Forelimb muscle (tissue), 1 donor: ENCODE results near the gene CIRBP. TPM values are rescaled to one million over a fixed set of nuclear protein-coding genes. Genes with fewer than 3 reads are reported as not detected.
A peak's percentile ranks its signal among the peaks of the same experiment; 100 is the strongest.

Experiments used
- DNase-seq: peaks from one replicate; pipeline ENCODE4 v3.0.0-alpha.2; 2013; ENCODE audit warnings: low read depth
- polyA plus RNA-seq: library from polyadenylated mRNA; unstranded; fragments of 120-200 nt; gene quantifications from one replicate; pipeline ENCODE4 v1.2.1, GENCODE V29; 2013; ENCODE audit not compliant: insufficient read length

The CIRBP gene
- 483 TPM for polyA plus RNA-seq

DNA sequence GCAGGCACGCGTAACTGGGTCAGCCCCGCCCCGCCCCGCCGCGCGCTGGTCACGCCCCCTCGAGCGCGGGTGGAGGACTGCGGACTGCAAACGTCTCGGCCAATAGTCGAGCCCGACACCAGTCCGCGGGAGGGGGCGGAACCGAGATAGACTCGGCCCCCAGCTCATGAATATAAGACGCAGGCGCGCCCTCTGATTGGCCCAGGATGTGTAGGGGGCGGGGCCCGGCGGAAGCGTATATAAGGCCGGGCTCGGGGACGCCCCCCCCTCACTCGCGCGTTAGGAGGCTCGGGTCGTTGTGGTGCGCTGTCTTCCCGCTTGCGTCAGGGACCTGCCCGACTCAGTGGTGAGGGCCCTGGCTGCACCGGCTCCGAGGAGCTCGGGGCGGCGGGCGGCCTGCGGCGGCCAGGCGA lies at the start of gene CIRBP:
Gene CIRBP, plus strand, starts transcription at position 268 of the 413 bp plus-strand sequence. CDS start 1,602 bp downstream, outside the sequence.
- DNase-seq = peak; percentile 93

DNA sequence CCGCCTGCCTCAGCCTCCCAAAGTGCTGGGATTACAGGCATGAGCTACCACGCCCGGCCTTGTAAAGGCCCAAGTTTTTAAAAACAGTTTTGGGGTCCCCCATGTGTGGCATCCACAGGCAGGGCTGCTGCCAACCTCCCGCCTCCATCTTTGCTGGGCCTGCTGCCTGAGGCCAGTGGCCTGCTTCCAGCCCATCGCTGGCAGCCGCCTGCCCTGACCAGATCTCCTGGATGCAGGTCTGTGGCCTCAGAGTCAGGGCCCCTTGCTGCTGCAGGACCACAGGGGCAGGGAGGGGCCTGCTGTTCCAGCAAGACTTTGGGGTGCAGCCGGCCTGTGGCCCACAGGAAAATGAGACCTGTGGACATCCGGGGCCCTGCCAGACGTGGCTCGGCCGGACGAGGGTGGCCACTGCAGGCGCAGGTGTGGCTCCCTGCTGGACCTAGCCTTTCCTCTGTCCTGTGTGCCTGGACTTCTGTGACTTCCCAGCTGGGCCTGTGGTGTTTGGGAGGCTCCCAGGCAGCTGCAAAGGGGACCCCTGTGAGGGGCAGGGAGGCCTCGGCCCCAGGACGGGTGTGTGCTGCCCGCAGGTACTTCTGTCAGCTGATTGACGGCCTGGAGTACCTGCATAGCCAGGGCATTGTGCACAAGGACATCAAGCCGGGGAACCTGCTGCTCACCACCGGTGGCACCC lies 49.2 kb upstream of the CIRBP start:
- no peak for DNase-seq

DNA sequence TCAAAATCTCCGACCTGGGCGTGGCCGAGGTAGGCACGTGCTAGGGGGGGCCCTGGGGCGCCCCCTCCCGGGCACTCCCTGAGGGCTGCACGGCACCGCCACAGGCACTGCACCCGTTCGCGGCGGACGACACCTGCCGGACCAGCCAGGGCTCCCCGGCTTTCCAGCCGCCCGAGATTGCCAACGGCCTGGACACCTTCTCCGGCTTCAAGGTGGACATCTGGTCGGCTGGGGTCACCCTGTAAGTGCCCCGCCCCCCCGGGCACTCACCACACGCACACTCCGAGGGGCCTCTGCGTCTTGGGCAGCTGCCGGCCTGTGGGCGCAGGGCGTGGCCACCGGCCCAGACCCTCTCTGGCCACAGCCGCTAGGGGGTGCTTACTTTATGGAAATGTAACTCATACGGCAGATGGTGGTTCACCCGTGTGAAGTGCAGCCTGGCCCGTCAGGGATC lies 48.6 kb upstream of the CIRBP start:
- DNase-seq = no peak

DNA sequence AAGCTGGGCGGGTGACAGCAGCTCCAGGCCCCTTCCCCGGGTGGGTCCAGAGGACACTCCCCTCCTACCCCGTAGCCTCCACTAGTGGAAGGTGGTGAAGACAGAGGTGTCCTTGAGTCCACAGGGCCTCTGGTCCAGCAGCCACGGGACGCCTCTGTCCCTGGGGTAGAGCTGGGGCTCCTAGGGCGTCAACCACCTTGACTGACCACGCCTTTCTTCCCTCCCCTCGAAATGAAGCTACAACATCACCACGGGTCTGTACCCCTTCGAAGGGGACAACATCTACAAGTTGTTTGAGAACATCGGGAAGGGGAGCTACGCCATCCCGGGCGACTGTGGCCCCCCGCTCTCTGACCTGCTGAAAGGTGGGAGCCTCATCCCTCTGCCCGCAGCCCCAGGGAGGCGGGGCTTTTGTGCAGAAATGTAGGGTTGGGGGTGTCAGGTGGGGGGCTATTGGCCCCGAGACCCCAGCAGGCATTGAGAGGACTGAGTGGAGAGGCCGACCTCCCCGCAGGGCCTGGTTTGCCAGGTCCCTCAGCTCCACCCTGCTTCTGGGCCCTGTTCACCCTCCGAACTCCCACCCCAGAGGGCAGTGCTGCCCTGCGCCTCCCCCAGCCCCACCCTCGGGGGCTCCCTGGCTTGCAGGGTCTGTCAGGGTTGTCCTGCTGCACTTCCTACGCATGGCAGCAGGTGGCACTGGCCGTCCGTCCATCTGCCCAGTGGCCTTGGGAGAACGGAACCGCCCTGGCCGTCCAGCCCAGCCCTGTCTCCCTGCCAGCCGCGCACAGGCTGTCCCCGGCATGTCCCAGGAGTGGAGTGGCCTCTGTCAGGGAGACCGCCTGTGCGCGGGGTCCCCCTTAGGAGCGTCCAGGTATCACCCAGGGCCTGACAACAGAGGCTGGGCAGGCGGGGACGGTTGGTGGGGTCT lies 47.9 kb upstream of the CIRBP start:
- DNase-seq = no peak

DNA sequence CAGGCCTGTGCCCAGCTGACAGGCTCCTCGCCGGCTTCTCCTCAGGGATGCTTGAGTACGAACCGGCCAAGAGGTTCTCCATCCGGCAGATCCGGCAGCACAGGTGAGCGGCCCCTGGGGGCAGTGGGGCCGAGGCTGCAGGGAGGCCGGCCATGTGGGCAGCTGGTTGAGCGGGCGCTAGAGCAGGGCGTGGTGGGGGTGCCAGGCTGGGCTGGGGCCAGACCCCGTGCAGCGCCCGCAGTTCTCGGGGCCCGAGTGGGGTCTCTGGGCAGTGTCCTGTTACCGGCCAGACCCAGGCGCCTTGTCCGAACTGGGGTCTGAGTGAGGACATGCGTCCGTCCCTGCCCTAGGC lies 47.3 kb upstream of the CIRBP start:
- no peak for DNase-seq

DNA sequence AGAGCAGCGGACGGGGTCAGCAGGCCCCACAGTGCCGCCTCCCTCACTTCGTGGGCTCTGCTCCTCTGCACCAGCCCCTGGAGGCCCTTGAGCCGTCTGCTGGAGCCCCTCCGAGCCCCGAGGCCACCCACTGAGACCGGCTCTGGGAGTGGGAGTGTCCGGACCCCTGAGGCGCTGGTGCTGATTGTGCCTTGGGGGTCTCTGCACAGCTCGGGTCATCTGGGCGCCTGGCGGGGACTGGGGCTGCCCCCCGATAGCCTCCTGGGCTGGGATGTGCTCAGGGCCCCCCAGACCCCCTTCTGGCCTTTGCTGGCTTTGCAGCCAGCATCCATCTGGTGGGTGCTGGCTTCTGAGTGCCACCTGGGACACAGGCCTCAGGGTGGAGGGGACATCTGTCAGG lies 46.7 kb upstream of the CIRBP start:
- no peak for DNase-seq

DNA sequence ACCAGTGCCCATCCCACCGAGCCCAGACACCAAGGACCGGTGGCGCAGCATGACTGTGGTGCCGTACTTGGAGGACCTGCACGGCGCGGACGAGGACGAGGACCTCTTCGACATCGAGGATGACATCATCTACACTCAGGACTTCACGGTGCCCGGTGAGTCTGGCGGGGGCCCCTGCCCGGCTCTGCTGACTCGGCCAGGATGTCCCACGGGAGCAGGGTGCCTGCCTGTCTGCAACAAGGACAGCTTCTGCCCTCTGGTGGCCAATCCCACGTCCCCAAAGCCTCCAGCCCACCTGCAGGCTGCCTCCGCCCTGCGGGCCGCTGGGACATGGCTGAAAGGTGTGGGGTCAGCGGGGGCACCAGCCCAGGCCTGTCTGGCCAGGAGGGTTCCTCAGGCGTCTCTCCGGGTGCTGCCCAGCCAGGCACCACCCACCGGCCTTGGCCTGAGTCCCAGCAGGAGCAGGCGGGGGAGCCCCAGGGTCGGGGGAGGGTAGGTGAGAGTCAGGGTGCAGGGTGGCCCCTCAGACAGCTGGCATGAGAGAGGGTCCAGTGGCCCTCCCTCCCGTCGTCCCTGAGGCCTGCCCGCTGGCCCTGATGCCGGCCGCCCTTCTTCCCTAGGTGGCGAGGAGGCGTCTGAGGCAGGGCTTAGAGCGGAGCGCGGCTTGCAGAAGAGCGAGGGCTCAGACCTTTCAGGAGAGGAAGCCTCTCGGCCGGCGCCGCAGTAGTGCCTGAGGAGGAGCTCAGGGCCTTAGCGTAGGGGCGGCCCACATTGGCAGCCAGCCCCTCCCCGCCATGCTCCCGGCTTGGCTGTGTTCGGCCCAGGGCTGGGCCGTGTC lies 45.9 kb upstream of the CIRBP start:
- no peak for DNase-seq

DNA sequence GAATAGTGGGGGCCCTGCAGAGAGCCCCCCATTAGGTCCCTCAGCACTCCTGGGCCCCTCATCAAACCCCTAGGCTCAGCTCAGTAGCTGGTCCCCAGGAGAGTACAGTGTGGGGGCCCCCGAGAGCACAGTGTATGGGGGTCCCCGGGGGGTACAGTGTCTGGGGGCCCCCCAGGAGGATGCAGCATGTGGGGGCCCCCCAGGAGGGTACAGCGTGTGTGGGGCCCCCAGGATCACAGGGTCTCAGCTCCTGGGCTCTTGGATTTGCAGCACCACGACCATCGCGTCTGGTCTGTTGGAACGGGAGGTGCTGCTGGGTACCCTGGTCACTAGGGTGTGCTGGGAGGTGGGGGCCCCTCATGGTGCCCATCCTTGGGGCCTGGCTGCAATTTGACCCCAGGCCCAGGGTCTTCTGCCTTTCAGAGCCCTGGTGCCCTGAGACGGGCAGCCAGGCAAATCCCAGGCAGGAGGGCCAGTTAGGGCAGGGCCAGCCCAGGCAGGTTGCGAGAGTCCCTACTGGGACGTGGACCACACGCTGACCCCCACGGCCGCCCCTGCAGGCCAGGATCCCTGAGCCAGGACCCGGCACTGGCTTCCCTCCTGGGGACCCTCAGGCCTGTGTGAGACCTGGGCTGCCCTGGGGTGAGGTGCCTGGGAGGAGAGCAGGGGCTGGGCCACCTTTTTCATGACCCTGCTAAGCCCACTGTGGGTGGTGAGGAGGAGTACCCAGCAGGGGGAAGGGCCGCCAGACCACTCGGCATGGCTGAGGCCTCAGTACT lies 44.9 kb upstream of the CIRBP start:
- no peak for DNase-seq

DNA sequence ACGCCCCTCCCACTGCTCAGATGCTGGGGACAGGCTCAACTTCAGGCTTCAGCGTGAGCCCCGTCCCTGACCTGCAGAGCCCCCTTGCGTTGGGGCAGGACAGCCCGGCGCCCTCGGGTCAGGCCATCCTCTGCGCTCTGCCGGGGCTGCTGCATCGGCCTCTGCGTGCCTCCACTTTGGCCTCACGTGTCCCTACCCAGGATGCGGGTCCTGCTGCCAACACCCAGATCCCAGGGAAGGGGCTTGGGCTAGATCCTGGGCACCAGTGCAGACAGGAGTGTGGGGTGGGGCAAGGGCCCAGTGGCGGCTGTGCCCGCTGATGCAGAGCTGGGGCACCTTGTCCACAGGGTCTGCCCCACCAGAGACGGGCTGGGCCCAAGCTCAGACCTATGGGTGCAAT lies 44.3 kb upstream of the CIRBP start:
- no peak for DNase-seq

DNA sequence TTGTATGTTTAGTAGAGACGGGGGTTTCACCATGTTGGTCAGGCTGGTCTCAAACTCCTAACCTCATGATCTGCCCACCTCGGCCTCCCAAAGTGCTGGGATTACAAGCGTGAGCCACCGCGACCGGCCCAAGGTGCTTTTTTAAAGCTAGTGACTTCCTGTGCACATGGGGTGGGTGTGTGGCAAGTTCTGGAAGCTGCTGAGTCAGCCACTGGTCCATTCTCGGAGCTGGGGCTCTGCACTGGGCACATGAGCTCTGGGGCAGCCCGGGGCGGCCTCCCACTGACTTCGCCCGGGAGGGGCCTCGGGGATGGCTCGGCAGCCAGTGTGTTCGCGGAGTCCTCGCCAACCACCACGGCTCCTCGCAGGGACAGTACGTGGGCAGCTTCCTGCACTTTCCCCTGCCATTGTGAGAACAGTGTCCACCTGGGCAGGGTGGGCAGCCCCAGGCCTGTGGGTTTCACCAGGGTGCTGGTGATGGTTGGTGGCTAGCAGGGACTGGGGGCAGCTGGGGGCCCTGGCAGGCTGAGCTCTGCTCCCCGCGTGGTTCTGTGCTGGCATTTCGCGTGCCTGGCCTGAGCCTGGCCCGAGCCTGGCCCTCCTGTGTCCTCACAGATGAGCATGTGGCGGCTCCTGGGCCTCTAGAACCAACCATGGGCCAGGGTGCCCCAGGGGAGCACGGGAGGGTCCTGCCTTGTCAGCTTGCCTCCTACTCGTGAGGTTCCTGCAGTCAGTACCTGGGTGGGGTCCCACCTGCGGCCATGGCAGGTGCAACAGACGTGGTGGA lies 43.5 kb upstream of the CIRBP start:
- no peak for DNase-seq

DNA sequence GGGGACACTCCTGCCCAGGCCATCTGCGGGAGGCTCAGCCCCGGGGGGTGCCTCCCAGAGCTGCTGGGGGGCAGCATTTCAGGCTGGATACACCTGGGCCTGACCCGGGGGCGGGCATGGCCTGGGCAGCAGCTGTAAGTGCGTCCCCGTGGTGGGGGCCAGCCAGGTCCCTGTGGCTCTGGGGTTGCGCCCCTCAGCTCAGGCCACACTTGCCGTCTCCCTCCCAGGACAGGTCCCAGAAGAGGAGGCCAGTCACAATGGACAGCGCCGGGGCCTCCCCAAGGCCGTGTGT lies 43.0 kb upstream of the CIRBP start:
- DNase-seq = no peak

DNA sequence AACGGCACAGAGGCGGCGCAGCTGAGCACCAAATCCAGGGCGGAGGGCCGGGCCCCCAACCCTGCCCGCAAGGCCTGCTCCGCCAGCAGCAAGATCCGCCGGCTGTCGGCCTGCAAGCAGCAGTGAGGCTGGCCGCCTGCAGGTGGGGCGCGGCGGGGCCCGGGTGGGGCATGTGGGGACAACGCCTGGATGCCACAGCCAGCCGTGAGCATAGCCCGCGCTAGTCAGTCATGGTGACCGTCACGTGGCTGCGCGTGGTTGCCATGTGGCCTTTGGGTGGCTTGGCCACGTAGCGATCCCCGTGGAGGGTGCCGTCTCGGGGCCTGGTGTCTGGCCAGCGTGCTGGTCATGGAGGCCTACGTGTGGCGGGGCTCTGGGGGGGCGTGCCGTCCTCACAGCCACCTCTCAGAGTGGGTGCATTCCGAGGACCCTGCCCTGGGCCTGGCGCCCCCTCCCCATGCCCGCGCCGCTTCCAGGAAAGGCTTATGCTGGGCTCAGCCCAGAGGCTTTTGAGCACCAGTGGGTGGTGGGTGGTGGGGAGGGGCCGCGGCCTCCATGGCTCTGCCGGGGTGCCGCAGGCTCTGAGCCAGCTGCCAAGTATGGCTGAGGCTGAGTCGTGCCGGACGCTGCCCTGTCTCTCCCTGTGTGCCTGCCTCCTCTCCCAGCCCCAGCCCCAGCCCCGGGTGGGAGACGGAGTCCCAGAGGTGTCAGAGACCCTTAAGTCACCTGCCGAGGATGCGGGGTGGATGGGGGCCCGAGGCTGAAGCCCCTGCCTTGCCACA lies 42.4 kb upstream of the CIRBP start:
- DNase-seq = no peak

DNA sequence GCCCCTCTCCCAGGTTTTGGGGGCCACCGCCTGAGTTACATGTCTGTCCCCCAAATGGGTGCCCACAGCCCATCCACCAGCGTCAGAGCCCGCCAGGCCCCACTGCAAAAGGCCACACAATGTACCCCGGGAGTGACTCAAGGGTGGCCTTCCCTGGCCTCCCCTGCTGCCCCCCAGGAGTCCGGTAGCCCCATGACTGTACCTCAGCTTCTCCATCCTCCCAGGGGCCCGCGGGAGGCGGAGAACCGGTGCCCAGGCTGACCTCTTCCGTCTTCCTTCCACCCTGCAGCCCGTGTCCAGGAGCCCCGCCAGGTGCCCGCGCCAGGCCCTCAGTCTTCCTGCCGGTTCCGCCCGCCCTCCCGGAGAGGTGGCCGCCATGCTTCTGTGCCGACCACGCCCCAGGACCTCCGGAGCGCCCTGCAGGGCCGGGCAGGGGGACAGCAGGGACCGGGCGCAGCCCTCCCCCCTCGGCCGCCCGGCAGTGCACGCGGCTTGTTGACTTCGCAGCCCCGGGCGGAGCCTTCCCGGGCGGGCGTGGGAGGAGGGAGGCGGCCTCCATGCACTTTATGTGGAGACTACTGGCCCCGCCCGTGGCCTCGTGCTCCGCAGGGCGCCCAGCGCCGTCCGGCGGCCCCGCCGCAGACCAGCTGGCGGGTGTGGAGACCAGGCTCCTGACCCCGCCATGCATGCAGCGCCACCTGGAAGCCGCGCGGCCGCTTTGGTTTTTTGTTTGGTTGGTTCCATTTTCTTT lies 41.7 kb upstream of the CIRBP start:
- DNase-seq = no peak

DNA sequence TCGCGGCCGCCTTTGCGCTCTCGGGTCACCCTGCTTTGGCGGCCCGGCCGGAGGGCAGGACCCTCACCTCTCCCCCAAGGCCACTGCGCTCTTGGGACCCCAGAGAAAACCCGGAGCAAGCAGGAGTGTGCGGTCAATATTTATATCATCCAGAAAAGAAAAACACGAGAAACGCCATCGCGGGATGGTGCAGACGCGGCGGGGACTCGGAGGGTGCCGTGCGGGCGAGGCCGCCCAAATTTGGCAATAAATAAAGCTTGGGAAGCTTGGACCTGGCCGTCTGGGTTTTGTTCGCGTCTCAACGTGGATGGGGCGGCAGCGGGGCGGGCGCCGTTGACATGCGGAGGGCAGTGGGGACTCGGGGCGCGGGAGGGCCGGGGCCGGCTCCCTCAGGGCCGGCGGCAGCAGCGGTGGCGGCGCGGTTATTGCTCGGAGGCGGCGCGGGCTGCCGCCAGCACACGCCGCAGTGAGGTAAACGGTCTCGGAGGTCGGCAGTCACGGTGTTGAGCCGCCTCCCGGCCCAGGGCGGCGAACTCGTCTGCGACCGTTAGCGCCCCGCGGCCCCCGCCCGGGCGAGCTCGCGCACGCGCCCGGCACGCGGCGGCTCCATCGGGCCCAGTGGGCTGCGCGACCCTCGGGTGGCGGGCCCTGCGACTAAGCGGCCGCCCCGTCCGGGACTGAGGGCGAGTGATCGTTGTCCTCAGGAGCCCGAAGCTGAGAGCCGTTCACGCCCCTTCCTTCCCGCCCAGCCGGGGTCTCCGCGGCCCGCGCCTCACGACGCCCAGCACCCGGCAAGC lies 40.8 kb upstream of the CIRBP start:
- DNase-seq = no peak

DNA sequence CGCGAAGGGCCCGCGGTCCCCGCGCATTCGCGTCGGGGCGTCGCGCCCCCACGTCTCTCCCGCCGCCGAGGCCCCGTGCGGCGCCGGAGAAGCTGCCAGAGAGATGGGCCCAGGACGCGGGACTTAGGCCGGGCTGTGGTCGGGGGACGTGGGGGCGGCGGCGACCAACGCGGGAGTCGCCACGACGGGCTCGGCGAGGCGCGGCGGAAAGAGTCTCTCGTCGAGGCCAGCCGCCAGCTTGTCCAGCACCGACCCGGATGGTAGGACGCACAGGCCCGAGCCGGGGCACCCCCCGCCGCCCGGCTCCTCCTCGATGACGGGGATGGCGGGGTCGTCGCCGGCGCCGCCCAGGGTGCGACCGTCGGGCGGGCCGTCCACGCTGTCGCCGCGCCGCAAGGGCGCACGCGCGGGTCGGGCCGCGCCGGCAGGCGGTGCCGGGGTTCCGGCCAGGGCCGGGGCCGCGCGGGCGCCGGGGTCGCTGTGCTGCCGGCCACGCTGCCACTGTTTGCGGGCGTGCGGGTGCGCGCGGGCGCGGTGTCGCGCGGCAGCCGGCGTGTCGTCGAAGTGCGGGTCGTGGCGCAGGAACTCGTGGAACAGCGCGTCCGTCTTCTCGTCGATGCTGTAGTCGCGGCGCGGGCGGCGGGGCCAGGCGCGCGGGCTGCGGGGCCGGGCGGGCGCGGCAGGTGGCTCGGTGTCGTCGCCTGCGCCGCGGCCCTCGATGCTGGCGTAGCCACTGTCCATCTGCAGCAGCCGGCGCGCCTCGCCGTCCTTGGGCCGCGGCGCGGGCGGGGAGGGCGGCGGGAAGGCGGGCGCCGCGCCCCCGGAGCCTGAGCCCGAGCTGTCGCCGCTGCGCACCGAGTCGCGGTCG lies 39.8 kb upstream of the CIRBP start:
- DNase-seq = no peak

DNA sequence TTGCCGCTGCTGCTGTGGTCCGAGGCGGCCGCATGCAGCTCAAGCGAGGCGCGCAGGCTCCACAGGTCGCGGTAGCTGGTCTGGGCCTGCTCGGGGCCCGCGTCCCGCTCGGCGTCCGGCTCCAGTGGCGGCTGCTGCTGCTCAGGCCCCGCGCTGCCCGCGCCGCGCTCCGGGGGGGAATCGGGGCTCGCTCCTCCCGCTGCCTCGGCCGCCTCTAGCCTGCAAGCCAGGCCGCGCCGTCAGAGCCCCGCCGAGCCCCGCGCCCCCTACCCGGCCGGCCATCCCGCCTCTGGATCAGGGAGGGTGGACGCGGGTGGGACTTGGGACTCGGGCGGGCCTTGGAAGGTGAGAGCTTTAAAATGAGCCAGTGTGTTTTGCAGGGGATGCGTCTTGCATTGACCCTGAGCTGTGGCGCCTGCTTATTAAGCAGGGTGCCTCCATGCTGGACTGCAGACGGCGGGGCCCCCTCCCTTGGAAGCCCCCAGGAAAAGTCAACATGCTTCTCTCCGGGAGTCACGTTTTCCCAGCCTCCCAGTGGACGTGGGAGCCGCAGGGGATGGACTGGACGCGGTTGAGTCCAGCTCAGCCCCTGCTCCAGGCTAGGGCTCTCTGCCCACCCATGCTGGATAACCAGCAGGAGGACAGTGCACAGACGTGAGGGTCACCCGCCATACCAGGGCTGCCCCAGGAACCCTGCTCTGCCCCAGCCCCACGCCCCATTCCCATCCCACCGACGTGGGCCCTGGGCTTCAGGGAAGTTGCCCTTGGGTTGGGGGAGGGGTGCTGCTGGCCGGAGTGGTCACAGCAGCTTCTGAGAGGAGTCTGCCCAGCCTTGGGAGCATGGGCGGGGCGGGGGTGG lies 39.0 kb upstream of the CIRBP start:
- DNase-seq = no peak
